Fibroblast of the aortic adventitia (primary cell): Measurements from ENCODE around the gene NCBP1. TPM values are rescaled to one million over a fixed set of nuclear protein-coding genes. Genes with fewer than 3 reads are reported as not detected.

ENCODE experiments used
- DNase-seq: peaks from one replicate; pipeline ENCODE4 v3.0.0-alpha.2; 2010; ENCODE audit warnings: low read depth
- H3K4me3 ChIP-seq: 2 replicates; pipeline ENCODE4 v1.5.1; 2011; ENCODE audit warnings: low read depth, mild to moderate bottlenecking, control low read depth, low read length, moderate library complexity
- CTCF ChIP-seq: IDR thresholded peaks from 2 replicates; pipeline ENCODE4 v1.5.1; 2011; ENCODE audit warnings: mild to moderate bottlenecking, low read length, control low read depth, inconsistent platforms; ENCODE audit not compliant: insufficient read depth
- total RNA-seq: library from RNA; depleted of rRNA; stranded (reverse); fragments of >200 nt; gene quantifications from 2 replicates; pipeline ENCODE4 v1.2.3, GENCODE V29; 2012; ENCODE audit warnings: low replicate concordance

NCBP1 gene
- total RNA-seq, 1 donor = 43.3 TPM

GRCh38 chr9:97703437-97704344 lies 70.1 kb downstream of the NCBP1 start:
- peak; percentile 94 for DNase-seq
- no peak for TF ChIP-seq CTCF
- peak overlapping the region; percentile 20 for H3K4me3 ChIP-seq

- H3K4me3 ChIP-seq = no peak overlapping the region
- DNase-seq = no peak
- no peak for TF ChIP-seq CTCF
Observed at GRCh38 chr9:97704345-97704677, 70.7 kb downstream of the NCBP1 start.

GRCh38 chr9:97704851-97705250 lies 71.2 kb downstream of the NCBP1 start:
- DNase-seq = no peak
- TF ChIP-seq CTCF = no peak
- no peak overlapping the region for H3K4me3 ChIP-seq

GRCh38 chr9:97705354-97705950 lies 71.8 kb downstream of the NCBP1 start:
- no peak for TF ChIP-seq CTCF
- no peak overlapping the region for H3K4me3 ChIP-seq
- DNase-seq = peak; percentile 52

GRCh38 chr9:97706246-97706645 lies 72.6 kb downstream of the NCBP1 start:
- DNase-seq = no peak
- H3K4me3 ChIP-seq = no peak overlapping the region
- no peak for TF ChIP-seq CTCF

GRCh38 chr9:97710356-97711222 lies 77.0 kb downstream of the NCBP1 start:
- peak; percentile 78 for DNase-seq
- TF ChIP-seq CTCF = peak; percentile 79
- H3K4me3 ChIP-seq = no peak overlapping the region
